A204.1 (cell line): Measurements from ENCODE around the gene CIROP.
A peak's percentile ranks its signal among the peaks of the same experiment; 100 is the strongest.

Experiments
- FAIRE-seq: peaks from 2 replicates; lab custom pipeline; 2012; peaks lifted over from hg19 to GRCh38; lab: Jason Lieb, UNC

CIROP gene

GRCh38 chr14:23093104-23093503 is 11.7 kb downstream of the CIROP start:
- FAIRE-seq: no peak

GRCh38 chr14:23091294-23092225 is 13.2 kb downstream of the CIROP start:
- FAIRE-seq: no peak

GRCh38 chr14:23090254-23090636 is 14.5 kb downstream of the CIROP start:
- FAIRE-seq: no peak

GRCh38 chr14:23089498-23090253 is 15.1 kb downstream of the CIROP start:
- FAIRE-seq: no peak

- FAIRE-seq: no peak
These were observed 18.2 kb downstream of the CIROP start for GRCh38 chr14:23086565-23086964.

GRCh38 chr14:23085458-23085857 is 19.3 kb downstream of the CIROP start:
- FAIRE-seq: no peak

GRCh38 chr14:23080474-23080873 is 24.3 kb downstream of the CIROP start:
- FAIRE-seq: no peak

GRCh38 chr14:23079716-23080115 is 25.1 kb downstream of the CIROP start:
- no peak for FAIRE-seq

GRCh38 chr14:23078692-23079116 is 26.1 kb downstream of the CIROP start:
- FAIRE-seq: no peak

- no peak for FAIRE-seq
These were observed 26.8 kb downstream of the CIROP start for GRCh38 chr14:23077962-23078361.

- peak; percentile 40 for FAIRE-seq
These were observed 27.9 kb downstream of the CIROP start for GRCh38 chr14:23076785-23077408.

- no peak for FAIRE-seq
These were observed 29.9 kb downstream of the CIROP start for GRCh38 chr14:23074906-23075305.

- FAIRE-seq: no peak
These were observed 32.8 kb downstream of the CIROP start for GRCh38 chr14:23071921-23072539.

GRCh38 chr14:23071244-23071920 is 33.4 kb downstream of the CIROP start:
- no peak for FAIRE-seq

GRCh38 chr14:23070262-23071129 is 34.3 kb downstream of the CIROP start:
- FAIRE-seq: no peak

GRCh38 chr14:23069413-23069806 is 35.4 kb downstream of the CIROP start:
- no peak for FAIRE-seq

- peak; percentile 92 for FAIRE-seq
These were observed 35.9 kb downstream of the CIROP start for GRCh38 chr14:23068789-23069412.

GRCh38 chr14:23067847-23068788 is 36.7 kb downstream of the CIROP start:
- FAIRE-seq: no peak
